DMS114 treated with DMSO at 0.1 percent for 48 hours (cell line): ENCODE data around the gene MAP3K6.
"Not testable (repeated sequence)": the region's sequence is repeated elsewhere in the genome, so short reads cannot be mapped to it uniquely, and the experiment has no call there.

ENCODE experiments used
- DNase-seq: peaks from one replicate; lab custom pipeline; 2025; ENCODE audit not compliant: unreplicated experiment; lab: John Stamatoyannopoulos, UW

MAP3K6 gene

DNA sequence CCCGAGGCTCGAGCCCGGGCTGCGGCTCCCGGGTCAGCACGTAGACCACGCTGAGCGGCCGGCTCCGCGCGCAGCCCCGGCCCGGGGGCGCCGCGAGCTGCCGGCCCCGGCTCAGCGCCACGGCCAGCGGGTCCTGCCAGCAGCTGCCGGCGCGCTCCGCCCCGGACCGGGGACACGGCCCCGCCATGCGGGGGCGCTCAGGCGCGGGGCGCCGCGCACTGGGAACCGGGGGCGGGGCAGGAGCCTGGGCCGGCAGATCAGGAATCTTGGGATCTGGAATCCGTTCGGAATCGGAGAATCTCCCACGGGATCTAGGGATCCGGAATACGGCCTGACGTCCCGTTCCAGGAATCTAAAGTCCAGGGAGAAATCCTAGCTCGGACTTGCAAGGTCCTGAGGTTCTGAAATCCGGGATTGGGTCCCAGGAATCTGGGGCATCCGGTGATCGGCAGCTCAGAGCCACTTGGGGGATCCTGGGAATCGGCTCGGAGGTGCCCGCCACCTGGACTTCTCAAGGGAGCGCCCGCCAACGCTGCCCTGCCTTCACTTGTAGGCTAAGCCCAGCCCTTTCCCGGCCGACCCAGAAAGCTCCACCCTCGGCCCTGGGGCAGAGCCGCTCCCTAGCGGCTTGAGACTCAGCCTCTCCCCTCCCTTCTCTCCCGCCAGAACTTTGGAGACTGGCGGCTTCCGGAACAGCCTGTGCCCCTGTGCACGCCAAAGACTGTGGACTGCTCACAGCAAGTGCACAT lies at the start of gene MAP3K6:
TSS of gene MAP3K6 (minus strand) at position 551 of the 749 bp plus-strand sequence. CDS start at position 187, 364 bp downstream.
- DNase-seq: peak; percentile 61

DNA sequence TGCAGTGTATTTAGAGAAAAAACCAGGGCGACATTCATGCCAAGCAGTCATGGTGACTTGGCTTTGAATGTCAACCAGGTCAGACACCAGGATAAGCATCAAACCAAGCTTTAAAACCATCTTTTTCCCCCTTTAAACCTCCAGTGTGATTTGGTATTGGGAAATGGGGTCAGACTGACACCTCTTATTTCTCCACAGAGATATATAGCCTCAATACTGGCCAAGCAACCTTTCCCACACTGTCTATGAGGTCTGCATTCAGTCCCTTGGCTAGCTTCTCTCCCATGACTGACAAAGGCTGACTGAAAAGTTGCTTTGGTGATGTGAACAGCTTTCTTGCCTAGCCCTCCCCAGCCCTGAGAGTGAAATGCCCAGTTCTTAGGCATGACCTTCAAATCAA lies 47.3 kb upstream of the MAP3K6 start:
- DNase-seq: no peak

- DNase-seq: no peak
Measured at GRCh38 chr1:27413004-27413403, 46.2 kb upstream of the MAP3K6 start.

- no peak for DNase-seq
Measured at GRCh38 chr1:27412502-27412901, 45.7 kb upstream of the MAP3K6 start.

DNA sequence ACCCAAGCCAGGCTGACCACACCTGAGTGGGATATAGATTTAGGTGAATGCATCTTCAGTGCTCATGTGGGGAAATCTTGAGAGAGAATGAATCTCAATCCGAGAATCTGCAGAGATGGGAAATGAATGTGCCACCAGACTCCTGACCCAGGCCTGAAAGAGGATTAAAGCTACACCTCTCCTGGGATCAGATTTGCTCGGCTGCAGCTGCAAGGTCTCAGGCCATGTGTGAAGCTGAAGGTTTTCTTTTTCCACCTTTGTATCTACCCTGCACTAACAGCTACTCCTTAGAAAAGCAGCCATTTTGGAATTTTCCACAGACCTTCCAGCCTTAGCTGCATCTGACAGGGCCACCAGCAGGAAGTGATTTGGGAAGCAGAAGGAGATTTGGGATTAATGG lies 43.9 kb upstream of the MAP3K6 start:
- no peak for DNase-seq

DNA sequence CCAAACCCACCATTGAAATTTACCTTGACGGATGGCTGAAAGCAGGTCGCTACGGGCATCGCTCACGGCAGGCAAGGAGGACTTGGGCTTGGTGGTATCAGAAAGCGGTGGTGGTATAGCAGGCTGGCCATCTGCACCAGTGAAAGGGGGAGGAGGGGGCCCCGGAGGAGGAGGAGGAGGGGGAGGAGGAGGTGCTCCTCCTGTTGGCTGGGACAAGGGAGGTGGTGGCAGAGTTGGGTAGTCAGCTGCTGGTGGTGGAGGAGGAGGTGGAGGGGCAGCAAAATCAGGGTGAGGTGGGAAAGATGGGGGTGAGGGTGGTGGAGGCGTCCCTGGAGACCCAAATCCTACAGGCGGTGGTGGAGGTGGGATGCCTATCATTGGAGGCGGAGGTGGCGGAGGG lies 42.9 kb upstream of the MAP3K6 start:
- DNase-seq: no peak

GRCh38 chr1:27408151-27408550 lies 41.4 kb upstream of the MAP3K6 start:
- DNase-seq: no peak

- not testable (repeated sequence) for DNase-seq
Measured at GRCh38 chr1:27406791-27407190, 40.0 kb upstream of the MAP3K6 start.

- no peak for DNase-seq
Measured at GRCh38 chr1:27406362-27406680, 39.6 kb upstream of the MAP3K6 start.

DNA sequence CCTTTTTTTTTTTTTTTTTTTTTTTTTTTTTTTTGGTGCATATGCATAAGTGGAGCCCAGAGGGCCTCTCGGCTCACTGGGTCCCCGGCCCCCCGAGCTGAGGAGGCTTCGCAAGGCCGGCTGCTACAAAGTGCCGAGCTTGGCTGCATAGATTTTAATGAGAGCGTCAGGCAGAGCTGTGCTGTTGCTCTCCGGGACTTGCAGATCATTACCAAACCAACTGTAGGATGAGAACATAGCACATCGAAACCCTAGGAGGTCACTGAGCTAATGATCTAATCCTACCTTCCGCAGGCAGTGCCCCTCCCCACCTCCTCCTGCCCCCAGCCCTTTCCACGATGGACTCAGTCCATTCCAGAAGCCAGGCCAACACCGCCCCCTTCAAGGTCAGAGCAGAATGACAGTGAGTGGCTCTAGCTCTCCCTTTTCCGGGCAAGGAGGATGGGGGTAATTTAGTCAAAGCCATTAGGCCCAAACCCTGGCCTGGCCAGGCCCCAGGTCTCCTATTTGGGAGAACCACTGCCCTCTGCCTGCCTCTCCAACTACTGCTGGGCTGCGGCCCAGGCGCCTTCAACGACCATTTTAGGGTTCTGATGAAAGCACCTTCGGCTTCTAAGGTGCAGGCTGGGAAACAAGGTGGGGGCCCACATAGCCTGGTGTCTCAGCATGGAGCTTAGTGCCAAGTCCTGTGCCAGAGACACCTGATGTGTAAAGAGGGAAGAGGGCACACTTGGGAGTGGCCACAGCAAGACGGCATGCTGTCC lies 39.0 kb upstream of the MAP3K6 start:
- not testable (repeated sequence) for DNase-seq

DNA sequence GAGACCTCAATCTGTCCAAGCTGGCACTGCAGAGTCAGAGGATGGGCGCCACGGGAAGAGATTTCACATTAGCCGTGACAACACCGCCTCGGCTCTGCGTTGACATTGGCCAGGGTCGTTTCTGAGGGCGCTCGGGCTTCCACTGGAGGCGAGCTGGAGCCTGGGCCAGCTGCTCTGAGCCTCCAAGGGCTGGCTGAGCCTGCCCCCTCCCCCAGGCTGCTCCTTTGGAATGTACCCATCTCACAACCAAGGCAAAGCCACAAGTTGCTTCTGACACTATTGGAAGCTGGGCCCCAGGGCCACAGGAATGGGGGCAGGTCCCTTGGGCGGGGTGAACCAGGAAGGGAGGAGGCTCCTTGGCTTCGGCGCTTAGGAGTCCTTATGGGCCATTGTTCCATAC lies 38.3 kb upstream of the MAP3K6 start:
- DNase-seq: no peak

- DNase-seq: no peak
Measured at GRCh38 chr1:27403931-27404330, 37.2 kb upstream of the MAP3K6 start.

GRCh38 chr1:27403065-27403726 lies 36.4 kb upstream of the MAP3K6 start:
- DNase-seq: no peak

DNA sequence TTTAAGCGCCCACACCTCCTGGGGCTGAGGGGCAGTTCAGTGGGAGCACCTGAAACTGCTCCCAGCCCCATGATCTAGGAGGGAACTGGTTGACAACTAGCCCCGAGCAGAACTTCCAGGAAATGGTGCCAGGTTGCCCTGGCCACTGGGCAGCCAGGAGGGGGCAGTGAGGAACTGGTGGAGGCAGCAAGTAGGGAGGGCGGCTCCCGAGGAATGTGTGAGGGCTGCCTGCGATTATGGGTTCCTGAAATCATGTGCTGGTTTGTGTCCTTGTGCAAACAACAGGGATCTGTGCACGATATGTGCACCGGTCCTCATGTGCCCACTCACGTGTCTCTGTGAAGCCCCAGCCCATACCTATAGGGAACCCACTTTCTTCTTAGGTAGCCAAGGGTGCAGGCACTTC lies 35.6 kb upstream of the MAP3K6 start:
- DNase-seq: no peak

DNA sequence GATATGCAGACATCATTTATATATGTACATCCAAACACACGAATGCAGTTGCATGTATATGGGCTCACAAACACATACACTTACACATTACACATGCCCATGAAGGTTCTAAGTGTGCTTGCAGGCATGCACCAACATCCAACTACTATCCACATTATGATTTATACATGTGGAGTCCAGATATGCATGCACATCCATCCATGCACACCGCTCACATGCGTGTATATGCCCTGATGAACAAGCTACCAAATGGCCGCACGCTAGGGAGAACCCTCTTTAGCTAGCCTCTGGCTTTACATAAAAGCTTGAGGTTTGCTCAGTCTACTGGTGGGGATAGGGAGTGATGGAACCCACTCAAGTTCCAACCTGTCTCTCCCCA lies 34.2 kb upstream of the MAP3K6 start:
- no peak for DNase-seq

DNA sequence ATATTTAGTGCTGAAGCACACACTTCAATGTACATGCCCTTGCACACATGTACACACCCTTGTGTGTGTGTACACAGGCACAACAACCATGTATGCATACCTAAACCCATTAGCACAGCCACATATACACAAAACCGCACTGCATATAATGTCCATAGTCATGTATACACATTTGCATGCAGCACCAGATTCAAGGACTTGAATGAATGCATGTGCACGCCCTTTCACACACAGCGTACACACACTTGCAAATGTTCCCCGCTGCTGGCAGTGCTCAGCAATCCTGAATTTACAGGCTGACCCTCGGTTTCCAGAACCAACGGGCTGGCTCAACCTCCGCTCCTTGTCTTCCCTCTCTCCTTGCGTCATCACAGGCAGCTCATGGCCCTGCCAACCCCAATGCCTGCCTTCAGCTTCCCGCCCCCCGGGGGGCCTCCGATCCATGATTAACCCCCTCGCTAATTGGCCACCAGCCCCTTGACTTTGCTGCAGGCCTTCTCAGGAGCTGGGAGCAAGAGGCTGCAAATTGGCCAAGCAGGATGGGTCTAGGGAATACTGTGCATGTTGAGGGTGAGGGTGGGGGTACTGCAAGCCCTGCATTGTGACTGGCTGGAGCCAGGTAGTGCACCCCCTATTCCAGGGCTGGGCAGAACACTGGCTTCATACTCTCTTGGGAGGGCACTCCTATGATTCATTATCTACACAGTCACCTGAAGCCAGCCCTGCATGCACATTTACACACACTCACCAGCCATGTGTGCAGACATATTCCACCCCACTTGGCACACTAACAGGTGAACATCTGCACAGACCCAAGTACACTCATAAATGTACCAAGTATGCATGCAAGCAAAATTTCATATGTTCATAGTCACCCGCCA lies 33.6 kb upstream of the MAP3K6 start:
- DNase-seq: no peak

DNA sequence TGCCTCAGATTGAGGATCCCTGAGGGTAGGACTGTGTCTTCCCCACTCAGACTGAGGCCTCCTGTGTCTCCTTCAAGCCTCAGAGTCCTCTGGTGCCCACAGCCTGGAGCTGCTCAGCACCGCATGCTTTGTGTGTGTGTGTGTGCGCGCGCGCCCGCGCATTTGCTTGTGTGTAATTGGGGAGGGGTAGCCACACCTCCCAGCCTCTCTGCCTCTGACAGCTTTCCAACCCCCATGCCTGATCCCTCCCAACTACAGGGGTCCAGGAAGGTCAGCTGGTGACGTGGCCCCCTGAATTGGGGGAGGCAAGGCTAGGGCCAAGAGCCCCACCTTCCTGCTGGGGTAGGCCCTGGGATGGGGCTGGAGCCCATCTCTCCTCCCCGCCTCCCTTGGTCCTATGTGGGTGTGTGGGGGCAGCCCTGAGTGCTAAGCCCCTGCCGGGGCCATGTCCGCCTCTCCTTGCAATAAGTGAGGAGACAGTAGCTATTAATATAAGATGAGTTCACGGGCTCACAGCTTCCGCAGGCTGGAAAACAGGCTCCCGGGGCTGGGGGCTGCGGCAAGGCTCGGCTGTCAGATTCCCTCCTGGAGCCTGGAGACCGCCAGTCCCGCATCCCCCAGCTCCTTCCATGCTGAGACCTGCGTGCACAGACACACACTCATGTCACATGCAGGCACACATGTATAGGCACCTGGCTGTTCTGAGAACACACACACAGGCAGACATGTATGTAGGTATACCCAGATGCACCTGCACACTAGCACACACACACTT lies 32.7 kb upstream of the MAP3K6 start:
- DNase-seq: no peak

GRCh38 chr1:27398405-27399149 lies 31.8 kb upstream of the MAP3K6 start:
- DNase-seq: no peak

DNA sequence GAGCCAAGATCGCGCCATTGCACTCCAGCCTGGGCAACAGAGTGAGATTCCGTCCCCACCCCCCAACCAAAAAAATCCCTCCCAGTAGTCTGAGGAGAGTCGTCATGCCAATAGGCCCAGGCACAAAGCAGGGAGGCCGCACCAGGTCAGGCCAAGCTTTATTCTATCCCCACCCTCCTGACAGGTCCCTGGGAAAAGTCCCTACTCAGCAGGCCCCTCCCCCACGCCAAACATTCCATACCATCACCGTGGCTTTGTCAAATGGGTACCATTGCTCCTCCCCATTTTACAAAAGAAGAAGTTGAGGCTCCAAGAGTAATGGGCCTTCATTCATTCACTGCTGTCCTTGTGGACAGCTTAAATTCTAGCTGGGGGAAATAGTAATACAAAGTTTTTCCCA lies 31.0 kb upstream of the MAP3K6 start:
- no peak for DNase-seq

GRCh38 chr1:27397110-27397509 lies 30.3 kb upstream of the MAP3K6 start:
- no peak for DNase-seq
